ENCODE data around the gene INPP5D. TPM values are rescaled to one million over a fixed set of nuclear protein-coding genes. Genes with fewer than 3 reads are reported as not detected.
A peak's percentile ranks its signal among the peaks of the same experiment; 100 is the strongest.

INPP5D gene
- total RNA-seq, 1 experiment from 2014 or later, result 17.2 TPM

DNA sequence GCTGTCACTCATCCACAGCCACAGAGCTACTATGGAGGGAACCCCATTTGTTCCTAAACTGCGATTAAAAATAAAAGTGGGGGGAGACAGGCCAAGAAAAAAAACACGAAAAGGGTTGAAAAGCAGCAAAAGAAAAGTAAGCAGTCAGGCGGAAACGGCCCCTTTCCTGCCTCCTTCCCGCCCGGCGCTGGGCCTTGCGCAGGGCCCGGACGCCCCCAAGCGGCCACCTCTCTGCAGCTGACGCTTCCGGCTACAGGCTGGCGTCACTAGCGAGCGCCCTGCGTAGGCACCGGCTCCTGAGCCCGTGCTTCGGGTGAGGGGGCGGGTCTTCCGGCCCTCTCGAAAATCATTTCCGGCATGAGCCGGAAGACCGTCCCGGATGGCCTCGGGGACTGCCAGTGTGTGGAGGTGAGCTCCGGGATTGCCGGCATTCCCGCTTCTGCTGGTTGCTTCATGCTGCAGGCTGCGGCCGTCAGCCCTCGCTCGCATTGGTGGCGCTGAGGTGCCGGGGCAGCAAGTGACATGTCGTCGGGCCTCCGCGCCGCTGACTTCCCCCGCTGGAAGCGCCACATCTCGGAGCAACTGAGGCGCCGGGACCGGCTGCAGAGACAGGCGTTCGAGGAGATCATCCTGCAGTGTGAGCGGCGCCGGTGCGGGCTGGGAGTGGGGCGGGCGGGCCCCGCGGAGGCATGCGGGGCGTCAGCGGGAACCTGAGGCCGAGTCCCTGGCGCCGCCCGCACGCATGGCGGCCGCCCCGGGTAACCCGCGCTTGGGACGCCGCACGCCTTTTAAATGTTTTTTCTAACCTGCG, 191.4 kb downstream of the INPP5D start, which contains the start of gene ATG16L1 (continued):
- TF ChIP-seq, protein P1, sequence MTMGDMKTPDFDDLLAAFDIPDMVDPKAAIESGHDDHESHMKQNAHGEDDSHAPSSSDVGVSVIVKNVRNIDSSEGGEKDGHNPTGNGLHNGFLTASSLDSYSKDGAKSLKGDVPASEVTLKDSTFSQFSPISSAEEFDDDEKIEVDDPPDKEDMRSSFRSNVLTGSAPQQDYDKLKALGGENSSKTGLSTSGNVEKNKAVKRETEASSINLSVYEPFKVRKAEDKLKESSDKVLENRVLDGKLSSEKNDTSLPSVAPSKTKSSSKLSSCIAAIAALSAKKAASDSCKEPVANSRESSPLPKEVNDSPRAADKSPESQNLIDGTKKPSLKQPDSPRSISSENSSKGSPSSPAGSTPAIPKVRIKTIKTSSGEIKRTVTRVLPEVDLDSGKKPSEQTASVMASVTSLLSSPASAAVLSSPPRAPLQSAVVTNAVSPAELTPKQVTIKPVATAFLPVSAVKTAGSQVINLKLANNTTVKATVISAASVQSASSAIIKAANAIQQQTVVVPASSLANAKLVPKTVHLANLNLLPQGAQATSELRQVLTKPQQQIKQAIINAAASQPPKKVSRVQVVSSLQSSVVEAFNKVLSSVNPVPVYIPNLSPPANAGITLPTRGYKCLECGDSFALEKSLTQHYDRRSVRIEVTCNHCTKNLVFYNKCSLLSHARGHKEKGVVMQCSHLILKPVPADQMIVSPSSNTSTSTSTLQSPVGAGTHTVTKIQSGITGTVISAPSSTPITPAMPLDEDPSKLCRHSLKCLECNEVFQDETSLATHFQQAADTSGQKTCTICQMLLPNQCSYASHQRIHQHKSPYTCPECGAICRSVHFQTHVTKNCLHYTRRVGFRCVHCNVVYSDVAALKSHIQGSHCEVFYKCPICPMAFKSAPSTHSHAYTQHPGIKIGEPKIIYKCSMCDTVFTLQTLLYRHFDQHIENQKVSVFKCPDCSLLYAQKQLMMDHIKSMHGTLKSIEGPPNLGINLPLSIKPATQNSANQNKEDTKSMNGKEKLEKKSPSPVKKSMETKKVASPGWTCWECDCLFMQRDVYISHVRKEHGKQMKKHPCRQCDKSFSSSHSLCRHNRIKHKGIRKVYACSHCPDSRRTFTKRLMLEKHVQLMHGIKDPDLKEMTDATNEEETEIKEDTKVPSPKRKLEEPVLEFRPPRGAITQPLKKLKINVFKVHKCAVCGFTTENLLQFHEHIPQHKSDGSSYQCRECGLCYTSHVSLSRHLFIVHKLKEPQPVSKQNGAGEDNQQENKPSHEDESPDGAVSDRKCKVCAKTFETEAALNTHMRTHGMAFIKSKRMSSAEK (CRISPR knock-in tag; IDR thresholded peaks at IDR 0.05; ENCODE audit: borderline replicate concordance), result no peak
- TF ChIP-seq, protein P2, sequence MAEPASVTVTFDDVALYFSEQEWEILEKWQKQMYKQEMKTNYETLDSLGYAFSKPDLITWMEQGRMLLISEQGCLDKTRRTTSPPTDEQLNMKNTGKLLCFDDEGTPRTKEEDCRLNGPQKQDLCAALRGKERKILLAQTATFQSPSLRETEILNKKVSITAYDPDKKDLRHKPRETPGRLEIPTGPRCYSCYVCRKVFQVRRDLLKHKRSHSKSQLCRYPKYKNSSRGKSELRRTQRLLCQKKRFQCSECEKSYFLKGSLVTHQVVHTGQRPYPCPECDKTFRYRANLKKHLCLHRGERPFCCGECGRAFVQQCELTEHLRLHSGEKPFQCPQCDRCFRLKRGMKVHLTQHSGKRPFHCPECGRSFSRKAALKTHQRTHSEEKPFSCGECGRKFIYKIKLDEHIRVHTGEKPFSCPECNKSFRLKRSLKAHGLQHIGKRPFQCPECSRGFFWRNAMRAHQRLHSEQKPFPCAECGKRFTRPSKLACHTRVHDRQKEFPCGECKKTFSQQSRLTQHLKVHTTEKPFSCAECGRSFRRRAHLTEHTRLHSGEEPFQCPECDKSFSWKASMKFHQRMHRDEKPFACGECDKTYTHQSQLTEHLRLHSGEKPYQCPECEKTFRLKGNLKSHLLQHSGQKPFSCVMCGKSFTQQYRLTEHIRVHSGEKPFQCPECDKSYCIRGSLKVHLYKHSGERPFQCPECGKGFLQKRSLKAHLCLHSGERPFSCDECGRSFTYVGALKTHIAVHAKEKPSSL (CRISPR knock-in tag; conservative IDR thresholded peaks at IDR 0.05), result no peak
- TF ChIP-seq ZNF263 (CRISPR knock-in tag; IDR thresholded peaks at IDR 0.05; ENCODE audit: low read depth), result no peak
- TF ChIP-seq, protein P3, sequence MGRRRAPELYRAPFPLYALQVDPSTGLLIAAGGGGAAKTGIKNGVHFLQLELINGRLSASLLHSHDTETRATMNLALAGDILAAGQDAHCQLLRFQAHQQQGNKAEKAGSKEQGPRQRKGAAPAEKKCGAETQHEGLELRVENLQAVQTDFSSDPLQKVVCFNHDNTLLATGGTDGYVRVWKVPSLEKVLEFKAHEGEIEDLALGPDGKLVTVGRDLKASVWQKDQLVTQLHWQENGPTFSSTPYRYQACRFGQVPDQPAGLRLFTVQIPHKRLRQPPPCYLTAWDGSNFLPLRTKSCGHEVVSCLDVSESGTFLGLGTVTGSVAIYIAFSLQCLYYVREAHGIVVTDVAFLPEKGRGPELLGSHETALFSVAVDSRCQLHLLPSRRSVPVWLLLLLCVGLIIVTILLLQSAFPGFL (CRISPR knock-in tag; IDR thresholded peaks at IDR 0.05; ENCODE audit: borderline replicate concordance), result peak; percentile 81; the same call in 1 of the 2 replicates
- peak; percentile 78 for TF ChIP-seq GABPB1 (CRISPR knock-in tag; IDR thresholded peaks at IDR 0.05)

DNA sequence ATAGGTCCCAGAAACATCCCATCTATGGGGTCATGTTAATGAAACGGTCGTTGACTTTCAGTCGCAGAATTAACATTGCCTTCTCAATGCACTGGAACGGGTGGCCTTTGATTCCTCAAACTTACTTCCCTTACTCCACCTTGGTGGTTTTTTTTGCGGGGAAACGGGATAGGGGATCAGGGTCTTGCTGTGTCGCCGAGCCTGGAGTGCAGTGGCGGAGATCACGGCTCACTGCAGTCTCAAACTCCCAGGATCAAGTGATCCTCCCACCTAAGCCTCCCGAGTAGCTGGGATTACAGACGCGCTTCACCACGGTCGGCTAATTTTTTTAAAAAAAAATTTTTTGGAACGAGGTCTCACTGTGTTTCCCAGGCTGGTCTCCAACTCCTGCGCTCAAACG, 192.1 kb downstream of the INPP5D start:
- peak overlapping the region; percentile 95 for H3K4me3 Mint-ChIP-seq
- no peak for ATAC-seq
- H3K4me1 Mint-ChIP-seq, result peaks cover 8% of the 10 kb centered on the region
- peaks cover 19% of the 10 kb centered on the region for H3K9me3 Mint-ChIP-seq
- peaks cover 2% of the 10 kb centered on the region; the same call in 1 of the 2 replicates for H3K27me3 Mint-ChIP-seq (ENCODE audit: low read depth)
- H3K27ac Mint-ChIP-seq, result peak overlapping the region; percentile 86; the same call in 1 of the 2 replicates
- ChIA-PET CTCF (interaction anchor here (1.1 to 4.8 kb wide), 4 partner anchors 46 to 274 kb away, joined by 5 to 22 read pairs (median 12); partner anchors contain the start of gene INPP5D), POLR2A (interaction anchor here (0.6 kb wide), 1 partner anchor 125 kb away, joined by 3 read pairs; no protein-coding TSS in a partner anchor)
- peaks cover 35% of the 10 kb centered on the region for H3K36me3 Mint-ChIP-seq
- TF ChIP-seq JUN (CRISPR knock-in tag; IDR thresholded peaks at IDR 0.05) (no peak), GABPB1 (CRISPR knock-in tag; IDR thresholded peaks at IDR 0.05) (no peak), ZNF232 (CRISPR knock-in tag; IDR thresholded peaks at IDR 0.05) (no peak)
- TF ChIP-seq, protein P4, sequence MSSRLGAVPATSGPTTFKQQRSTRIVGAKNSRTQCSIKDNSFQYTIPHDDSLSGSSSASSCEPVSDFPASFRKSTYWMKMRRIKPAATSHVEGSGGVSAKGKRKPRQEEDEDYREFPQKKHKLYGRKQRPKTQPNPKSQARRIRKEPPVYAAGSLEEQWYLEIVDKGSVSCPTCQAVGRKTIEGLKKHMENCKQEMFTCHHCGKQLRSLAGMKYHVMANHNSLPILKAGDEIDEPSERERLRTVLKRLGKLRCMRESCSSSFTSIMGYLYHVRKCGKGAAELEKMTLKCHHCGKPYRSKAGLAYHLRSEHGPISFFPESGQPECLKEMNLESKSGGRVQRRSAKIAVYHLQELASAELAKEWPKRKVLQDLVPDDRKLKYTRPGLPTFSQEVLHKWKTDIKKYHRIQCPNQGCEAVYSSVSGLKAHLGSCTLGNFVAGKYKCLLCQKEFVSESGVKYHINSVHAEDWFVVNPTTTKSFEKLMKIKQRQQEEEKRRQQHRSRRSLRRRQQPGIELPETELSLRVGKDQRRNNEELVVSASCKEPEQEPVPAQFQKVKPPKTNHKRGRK (CRISPR knock-in tag; IDR thresholded peaks at IDR 0.05; ENCODE audit: borderline replicate concordance), result no peak
- no peak for DNase-seq (ENCODE audit: low spot score)

DNA sequence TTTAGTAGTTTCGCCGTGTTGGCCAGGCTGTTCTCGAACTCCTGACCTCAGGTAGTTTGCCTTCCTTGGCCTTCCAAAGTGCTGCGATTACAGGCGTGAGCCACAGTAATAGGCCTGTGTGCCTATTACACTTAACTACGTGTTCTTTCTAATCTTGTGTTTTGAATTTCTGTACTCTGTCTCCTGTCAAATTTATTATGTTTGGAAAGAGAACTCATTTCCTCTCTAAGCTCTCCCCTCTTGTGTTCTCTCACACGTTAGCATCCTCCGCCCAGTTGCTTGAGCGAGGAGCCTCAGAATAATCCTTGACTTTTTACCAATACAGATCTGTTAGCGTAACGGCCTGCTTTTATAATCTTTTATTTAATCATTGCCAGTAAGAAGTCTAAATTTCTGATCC, 195.0 kb downstream of the INPP5D start:
- peaks cover 8% of the 10 kb centered on the region for H3K4me1 Mint-ChIP-seq
- POLR2A ChIA-PET, result no interaction called here
- no peak overlapping the region for H3K4me3 Mint-ChIP-seq
- peaks cover 9% of the 10 kb centered on the region for H3K9me3 Mint-ChIP-seq
- H3K27ac Mint-ChIP-seq, result no peak overlapping the region
- no peak for ATAC-seq
- no peak for DNase-seq (ENCODE audit: low spot score)
- H3K36me3 Mint-ChIP-seq, result peaks cover 46% of the 10 kb centered on the region
- CTCF ChIA-PET, result no interaction called here
- peaks cover 2% of the 10 kb centered on the region; the same call in 1 of the 2 replicates for H3K27me3 Mint-ChIP-seq (ENCODE audit: low read depth)
- no peak for TF ChIP-seq GTF2I (CRISPR knock-in tag; conservative IDR thresholded peaks at IDR 0.05)
- no peak for TF ChIP-seq EMX1 (CRISPR knock-in tag; IDR thresholded peaks at IDR 0.05)
- TF ChIP-seq, protein P5, sequence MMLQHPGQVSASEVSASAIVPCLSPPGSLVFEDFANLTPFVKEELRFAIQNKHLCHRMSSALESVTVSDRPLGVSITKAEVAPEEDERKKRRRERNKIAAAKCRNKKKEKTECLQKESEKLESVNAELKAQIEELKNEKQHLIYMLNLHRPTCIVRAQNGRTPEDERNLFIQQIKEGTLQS (CRISPR knock-in tag; conservative IDR thresholded peaks at IDR 0.05), result no peak
- TF ChIP-seq ZNF416 (CRISPR knock-in tag; IDR thresholded peaks at IDR 0.05), result no peak
- no peak for TF ChIP-seq SP1 (CRISPR knock-in tag; conservative IDR thresholded peaks at IDR 0.05)
- TF ChIP-seq, protein P6, sequence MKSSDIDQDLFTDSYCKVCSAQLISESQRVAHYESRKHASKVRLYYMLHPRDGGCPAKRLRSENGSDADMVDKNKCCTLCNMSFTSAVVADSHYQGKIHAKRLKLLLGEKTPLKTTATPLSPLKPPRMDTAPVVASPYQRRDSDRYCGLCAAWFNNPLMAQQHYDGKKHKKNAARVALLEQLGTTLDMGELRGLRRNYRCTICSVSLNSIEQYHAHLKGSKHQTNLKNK (CRISPR knock-in tag; IDR thresholded peaks at IDR 0.05), result no peak
- TF ChIP-seq ZNF219 (CRISPR knock-in tag; IDR thresholded peaks at IDR 0.05; ENCODE audit: borderline replicate concordance), result no peak
- TF ChIP-seq, protein P3 (CRISPR knock-in tag; IDR thresholded peaks at IDR 0.05; ENCODE audit: borderline replicate concordance), result no peak
- no peak for TF ChIP-seq ZNF423 (CRISPR knock-in tag; IDR thresholded peaks at IDR 0.05)
- TF ChIP-seq, protein P7, sequence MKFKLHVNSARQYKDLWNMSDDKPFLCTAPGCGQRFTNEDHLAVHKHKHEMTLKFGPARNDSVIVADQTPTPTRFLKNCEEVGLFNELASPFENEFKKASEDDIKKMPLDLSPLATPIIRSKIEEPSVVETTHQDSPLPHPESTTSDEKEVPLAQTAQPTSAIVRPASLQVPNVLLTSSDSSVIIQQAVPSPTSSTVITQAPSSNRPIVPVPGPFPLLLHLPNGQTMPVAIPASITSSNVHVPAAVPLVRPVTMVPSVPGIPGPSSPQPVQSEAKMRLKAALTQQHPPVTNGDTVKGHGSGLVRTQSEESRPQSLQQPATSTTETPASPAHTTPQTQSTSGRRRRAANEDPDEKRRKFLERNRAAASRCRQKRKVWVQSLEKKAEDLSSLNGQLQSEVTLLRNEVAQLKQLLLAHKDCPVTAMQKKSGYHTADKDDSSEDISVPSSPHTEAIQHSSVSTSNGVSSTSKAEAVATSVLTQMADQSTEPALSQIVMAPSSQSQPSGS (CRISPR knock-in tag; IDR thresholded peaks at IDR 0.05; ENCODE audit: borderline replicate concordance, low read depth), result no peak

Data from WTC11 (cell line).